Stimulated activated effector memory CD8-positive, alpha-beta T cell treated with anti-CD3 and anti-CD28 coated beads, Interleukin-12 subunit alpha, Interleukin-12 subunit beta, amount 100 ng/mL, for 72 hours (primary cell): ENCODE results near the gene GLS.
A peak's percentile ranks its signal among the peaks of the same experiment; 100 is the strongest.
"Not testable (repeated sequence)": the region's sequence is repeated elsewhere in the genome, so short reads cannot be mapped to it uniquely, and the experiment has no call there.

Source experiments
- ATAC-seq: fragments of 150-1000 bp; cut with Tn5 transposase; 2 replicates; pipeline ENCODE4 v1.10.0; 2021
- DNase-seq, 2 donors: peaks; one replicate each; pipeline ENCODE4 v3.0.0; 2021 to 2022; ENCODE audit warnings: low spot score in 2 of 2
- H3K27ac Mint-ChIP-seq: one replicate; pipeline ENCODE4 v1.8.0; 2022; ENCODE audit warnings: mild to moderate bottlenecking, mixed read lengths
- H3K36me3 Mint-ChIP-seq: one replicate; pipeline ENCODE4 v1.8.0; 2022; ENCODE audit warnings: mild to moderate bottlenecking, mixed read lengths
- H3K4me1 Mint-ChIP-seq: one replicate; pipeline ENCODE4 v1.8.0; 2022; ENCODE audit warnings: mixed read lengths
- H3K4me3 Mint-ChIP-seq: one replicate; pipeline ENCODE4 v1.8.0; 2022; ENCODE audit warnings: mild to moderate bottlenecking, mixed read lengths
- H3K9me3 Mint-ChIP-seq: one replicate; pipeline ENCODE4 v1.8.0; 2022; ENCODE audit warnings: mixed read lengths

The GLS gene

DNA sequence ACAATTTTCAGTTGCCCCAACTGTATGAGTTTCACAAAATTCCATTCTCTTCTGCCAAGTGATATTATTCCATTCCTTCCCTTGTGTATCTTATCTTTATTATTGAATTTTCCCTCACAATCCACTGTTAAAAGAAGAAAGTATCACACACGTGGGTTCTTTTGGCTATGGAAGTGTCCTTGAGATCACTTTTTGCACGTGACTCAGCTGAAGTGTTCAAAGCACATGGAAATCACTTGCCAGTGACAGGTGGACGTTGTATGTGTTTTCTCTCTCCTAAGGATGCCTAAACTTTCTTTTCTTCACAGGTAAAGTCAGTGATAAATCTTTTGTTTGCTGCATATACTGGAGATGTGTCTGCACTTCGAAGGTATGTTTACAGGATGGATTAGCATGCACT lies 72.6 kb downstream of the GLS start:
- no peak overlapping the region for H3K27ac Mint-ChIP-seq
- H3K9me3 Mint-ChIP-seq, result peaks cover 5% of the 10 kb centered on the region
- peaks cover 3% of the 10 kb centered on the region for H3K4me1 Mint-ChIP-seq
- H3K4me3 Mint-ChIP-seq, result no peak overlapping the region
- no peak for ATAC-seq
- no peak for DNase-seq
- H3K36me3 Mint-ChIP-seq, result peaks cover 21% of the 10 kb centered on the region

GRCh38 chr2:190959911-190960788 lies 79.5 kb downstream of the GLS start:
- DNase-seq, result no peak
- Mint-ChIP-seq H3K9me3 (peaks cover 5% of the 10 kb centered on the region), H3K4me3 (no peak overlapping the region), H3K27ac (peak overlapping the region; percentile 5), H3K36me3 (peaks cover 78% of the 10 kb centered on the region), H3K4me1 (peaks cover 23% of the 10 kb centered on the region)
- ATAC-seq, result no peak

DNA sequence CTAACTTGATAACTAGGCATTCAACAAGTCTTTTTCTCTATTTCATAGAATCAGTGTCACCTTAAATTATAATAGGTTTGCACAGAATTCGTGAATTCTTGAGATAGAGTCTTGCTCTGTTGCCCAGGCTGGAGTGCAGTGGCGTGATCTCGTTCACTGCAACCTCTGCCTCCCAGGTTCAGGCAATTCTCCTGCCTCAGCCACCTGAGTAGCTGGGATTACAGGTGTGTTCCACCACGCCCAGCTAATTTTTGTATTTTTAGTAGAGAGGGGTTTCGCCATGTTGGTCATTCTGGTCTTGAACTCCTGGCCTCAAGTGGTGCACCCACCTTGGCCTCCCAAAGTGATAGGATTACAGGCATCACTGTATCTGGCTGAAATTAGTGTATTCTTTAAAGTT lies 80.5 kb downstream of the GLS start:
- peaks cover 82% of the 10 kb centered on the region for H3K36me3 Mint-ChIP-seq
- not testable (repeated sequence) for DNase-seq, H3K9me3 Mint-ChIP-seq, ATAC-seq, H3K4me3 Mint-ChIP-seq
- peak overlapping the region; percentile 5 for H3K27ac Mint-ChIP-seq
- H3K4me1 Mint-ChIP-seq, result peaks cover 23% of the 10 kb centered on the region

GRCh38 chr2:190961918-190962487 lies 81.4 kb downstream of the GLS start:
- no peak overlapping the region for H3K27ac Mint-ChIP-seq
- peaks cover 85% of the 10 kb centered on the region for H3K36me3 Mint-ChIP-seq
- peaks cover 23% of the 10 kb centered on the region for H3K4me1 Mint-ChIP-seq
- peak; percentile 28 for ATAC-seq
- DNase-seq, result no peak
- H3K4me3 Mint-ChIP-seq, result no peak overlapping the region
- H3K9me3 Mint-ChIP-seq, result no peaks in the 10 kb centered on the region

DNA sequence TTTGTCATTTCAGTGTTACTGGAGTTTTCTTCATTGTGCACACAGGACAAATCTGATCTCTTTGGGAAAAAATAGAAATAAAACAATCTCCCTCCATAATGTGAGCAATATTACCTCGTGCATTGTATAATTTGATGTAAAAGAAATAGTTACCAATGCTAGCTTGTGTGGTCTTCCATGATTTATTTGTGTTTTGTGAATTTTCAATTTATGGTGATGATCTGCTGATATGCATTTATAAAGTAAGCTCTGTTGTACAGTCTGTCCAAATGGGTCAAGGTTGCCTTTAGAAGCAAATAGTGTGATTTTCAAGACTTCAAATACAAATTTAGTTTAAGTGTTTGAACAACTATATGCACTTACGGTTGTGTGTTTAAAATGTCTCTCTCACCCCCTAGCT lies 82.5 kb downstream of the GLS start:
- H3K4me3 Mint-ChIP-seq, result no peak overlapping the region
- peaks cover 26% of the 10 kb centered on the region for H3K4me1 Mint-ChIP-seq
- peak overlapping the region; percentile 69 for H3K27ac Mint-ChIP-seq
- ATAC-seq (no peak), DNase-seq (no peak)
- H3K36me3 Mint-ChIP-seq, result peaks cover 86% of the 10 kb centered on the region
- H3K9me3 Mint-ChIP-seq, result no peaks in the 10 kb centered on the region

GRCh38 chr2:190964170-190964795 lies 83.7 kb downstream of the GLS start:
- H3K4me1 Mint-ChIP-seq, result peaks cover 15% of the 10 kb centered on the region
- H3K36me3 Mint-ChIP-seq, result peaks cover 93% of the 10 kb centered on the region
- ATAC-seq (peak; percentile 54), DNase-seq (no peak)
- H3K4me3 Mint-ChIP-seq, result peak overlapping the region; percentile 23
- peak overlapping the region; percentile 69 for H3K27ac Mint-ChIP-seq
- no peaks in the 10 kb centered on the region for H3K9me3 Mint-ChIP-seq

- Mint-ChIP-seq H3K4me3 (no peak overlapping the region), H3K27ac (peak overlapping the region; percentile 69), H3K36me3 (peaks cover 98% of the 10 kb centered on the region), H3K4me1 (peaks cover 14% of the 10 kb centered on the region), H3K9me3 (no peaks in the 10 kb centered on the region)
- ATAC-seq (no peak), DNase-seq (no peak)
Observed at GRCh38 chr2:190965580-190966222, 85.1 kb downstream of the GLS start.

DNA sequence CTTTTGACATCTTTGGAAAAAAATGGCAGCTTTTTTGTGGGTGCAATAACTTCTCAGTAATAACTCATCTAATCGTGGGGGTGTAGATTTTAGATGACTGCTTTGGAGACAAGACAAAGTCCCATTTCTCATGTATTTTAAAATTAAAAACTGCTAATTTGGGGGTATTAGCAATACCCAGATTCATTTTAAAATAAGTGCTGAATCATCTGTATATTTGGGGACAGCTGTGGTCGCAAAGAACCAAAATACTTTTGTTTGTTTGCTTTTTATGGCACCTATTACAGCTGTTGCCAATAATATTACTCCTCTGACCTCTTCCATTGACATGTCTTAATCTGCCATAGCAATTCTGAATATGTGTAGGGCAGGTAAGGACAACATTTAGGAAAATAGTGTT lies 87.9 kb downstream of the GLS start:
- Mint-ChIP-seq H3K27ac (peak overlapping the region; percentile 73), H3K36me3 (peaks cover 98% of the 10 kb centered on the region)

GRCh38 chr2:190970160-190970559 lies 89.5 kb downstream of the GLS start:
- H3K4me1 Mint-ChIP-seq, result peaks cover 6% of the 10 kb centered on the region
- ATAC-seq (no peak), DNase-seq (no peak)
- no peak overlapping the region for H3K4me3 Mint-ChIP-seq
- H3K9me3 Mint-ChIP-seq, result no peaks in the 10 kb centered on the region
- H3K27ac Mint-ChIP-seq, result peak overlapping the region; percentile 90
- peaks cover 98% of the 10 kb centered on the region for H3K36me3 Mint-ChIP-seq

More for the DNA sequence above, 87.9 kb downstream of the GLS start:
- Mint-ChIP-seq H3K4me3 (no peak overlapping the region), H3K9me3 (no peaks in the 10 kb centered on the region), H3K4me1 (peaks cover 14% of the 10 kb centered on the region)
- DNase-seq, result no peak
- no peak for ATAC-seq

- H3K4me3 Mint-ChIP-seq, result no peak overlapping the region
- ATAC-seq (peak; percentile 24), DNase-seq (no peak)
- peaks cover 98% of the 10 kb centered on the region for H3K36me3 Mint-ChIP-seq
- no peaks in the 10 kb centered on the region for H3K9me3 Mint-ChIP-seq
- H3K27ac Mint-ChIP-seq, result peak overlapping the region; percentile 90
- peaks cover 6% of the 10 kb centered on the region for H3K4me1 Mint-ChIP-seq
Observed at GRCh38 chr2:190970873-190971506, 90.4 kb downstream of the GLS start.

DNA sequence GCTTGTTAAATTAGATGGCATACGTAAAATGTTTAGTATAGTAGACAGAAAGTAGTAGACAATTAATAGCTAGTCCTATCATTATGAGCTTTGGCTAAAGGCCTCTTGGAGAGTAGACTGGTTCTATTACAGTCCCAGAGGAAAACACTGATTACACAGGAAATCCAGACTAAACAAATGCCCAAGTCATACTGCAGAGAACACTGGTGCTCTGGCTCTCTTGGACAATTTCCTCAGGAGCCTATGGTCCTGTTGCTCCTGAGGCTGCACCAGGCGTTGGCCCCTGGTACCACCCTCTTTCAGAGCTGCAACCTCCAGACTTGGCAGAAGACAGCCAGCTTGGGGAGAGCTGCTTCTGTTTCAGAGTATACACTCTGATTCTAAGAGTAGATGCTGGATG lies 91.6 kb downstream of the GLS start:
- Mint-ChIP-seq H3K4me3 (no peak overlapping the region), H3K27ac (no peak overlapping the region), H3K4me1 (peaks cover 13% of the 10 kb centered on the region), H3K9me3 (no peaks in the 10 kb centered on the region), H3K36me3 (peaks cover 100% of the 10 kb centered on the region)
- no peak for DNase-seq
- no peak for ATAC-seq

DNA sequence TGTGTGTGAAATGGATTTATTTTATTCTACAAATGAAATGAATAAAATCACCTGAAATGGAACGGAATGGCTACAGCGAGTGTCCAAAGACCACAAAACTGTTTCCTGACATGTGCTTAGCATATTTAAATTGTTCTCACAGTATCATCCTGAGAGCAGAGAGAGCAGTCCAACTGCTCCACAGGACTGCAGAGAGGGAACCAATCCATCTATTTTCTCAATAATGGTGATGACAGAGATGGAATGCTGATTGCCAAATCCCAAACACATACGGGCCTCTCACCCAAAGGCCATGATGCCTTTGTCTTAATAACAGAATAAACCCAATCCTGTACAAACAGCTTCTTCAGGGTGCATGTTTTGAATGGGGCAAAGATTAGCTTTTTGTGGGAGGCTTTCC lies 92.2 kb downstream of the GLS start:
- H3K4me1 Mint-ChIP-seq, result peaks cover 11% of the 10 kb centered on the region
- ATAC-seq (no peak), DNase-seq (no peak)
- no peak overlapping the region for H3K27ac Mint-ChIP-seq
- H3K4me3 Mint-ChIP-seq, result no peak overlapping the region
- peaks cover 100% of the 10 kb centered on the region for H3K36me3 Mint-ChIP-seq
- H3K9me3 Mint-ChIP-seq, result no peaks in the 10 kb centered on the region

DNA sequence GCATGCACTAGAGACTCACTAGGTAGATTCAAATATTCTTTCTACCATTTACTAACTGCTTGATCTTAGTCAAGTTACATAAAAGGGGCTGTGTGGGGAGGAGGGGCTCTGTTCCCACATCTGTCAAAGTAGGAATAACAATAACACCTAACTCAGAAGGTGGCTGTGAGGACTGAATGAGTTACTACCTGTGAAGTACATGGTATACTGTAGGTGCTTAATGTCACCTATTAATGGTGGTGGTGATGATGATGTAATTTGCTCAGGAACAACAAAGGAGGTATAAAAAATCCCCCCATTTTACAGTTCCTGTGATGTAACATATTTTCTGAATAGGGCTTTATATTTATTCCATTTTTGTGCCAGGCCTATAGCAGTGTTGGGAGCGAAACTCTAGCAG lies 92.6 kb downstream of the GLS start:
- Mint-ChIP-seq H3K9me3 (no peaks in the 10 kb centered on the region), H3K36me3 (peaks cover 100% of the 10 kb centered on the region), H3K4me1 (peaks cover 7% of the 10 kb centered on the region), H3K4me3 (no peak overlapping the region), H3K27ac (peak overlapping the region; percentile 71)
- DNase-seq (no peak), ATAC-seq (no peak)

- no peak for ATAC-seq
- peak overlapping the region; percentile 71 for H3K27ac Mint-ChIP-seq
- no peak overlapping the region for H3K4me3 Mint-ChIP-seq
Observed at GRCh38 chr2:190973726-190974628, 93.4 kb downstream of the GLS start.

More at GRCh38 chr2:190973726-190974628, 93.4 kb downstream of the GLS start:
- peaks cover 100% of the 10 kb centered on the region for H3K36me3 Mint-ChIP-seq
- DNase-seq, result no peak
- no peaks in the 10 kb centered on the region for H3K9me3 Mint-ChIP-seq
- peaks cover 7% of the 10 kb centered on the region for H3K4me1 Mint-ChIP-seq
